A673 (cell line): ENCODE results near the gene PXK. TPM values are rescaled to one million over a fixed set of nuclear protein-coding genes. Genes with fewer than 3 reads are reported as not detected.
"Not testable (repeated sequence)": the region's sequence is repeated elsewhere in the genome, so short reads cannot be mapped to it uniquely, and the experiment has no call there.

Source experiments
- BruUV-seq: library from RNA; stranded (reverse); fragments of 400-500 nt; replicated peaks from 2 replicates; lab custom pipeline; 2021; lab: Mats Ljungman, UMichigan
- CTCF ChIA-PET: fragments of 300-600 bp; sonication (Branson Sonifier 250); formaldehyde crosslinking; loops from one replicate; lab custom pipeline; 2022; ENCODE audit warnings: antibody characterized with exemption; lab: Charles Lee
- POLR2A ChIA-PET: fragments of 300-600 bp; sonication (Branson Sonifier 250); formaldehyde crosslinking; loops from one replicate; lab custom pipeline; 2022; ENCODE audit warnings: antibody characterized with exemption; ENCODE audit not compliant: low non-redundant PET; lab: Charles Lee
- DNase-seq: peaks from one replicate; pipeline ENCODE4 v3.0.0-alpha.2; 2015; ENCODE audit warnings: low spot score
- H3K27ac ChIP-seq: fragments of 200-600 bp; sonication (generic); 2 replicates; pipeline ENCODE4 v1.5.1; 2016; ENCODE audit warnings: mixed run types, low read depth, mild to moderate bottlenecking, mixed read lengths, antibody characterized with exemption, low read length; ENCODE audit not compliant: poor library complexity, severe bottlenecking
- H3K27me3 ChIP-seq: fragments of 200-600 bp; sonication (generic); replicated peaks from 2 replicates; pipeline ENCODE4 v1.6.1; 2017; ENCODE audit warnings: mixed run types, low read depth, mild to moderate bottlenecking, mixed read lengths, antibody characterized with exemption, low read length; ENCODE audit not compliant: insufficient read depth, poor library complexity
- H3K36me3 ChIP-seq: fragments of 200-600 bp; sonication (generic); 2 replicates; pipeline ENCODE4 v1.6.1; 2016; ENCODE audit warnings: mixed run types, mild to moderate bottlenecking, mixed read lengths, antibody characterized with exemption, low read length; ENCODE audit not compliant: insufficient read depth, poor library complexity, severe bottlenecking
- H3K4me1 ChIP-seq: fragments of 200-600 bp; sonication (generic); 2 replicates; pipeline ENCODE4 v1.6.1; 2017; ENCODE audit warnings: mixed run types, mild to moderate bottlenecking, mixed read lengths, antibody characterized with exemption, low read length; ENCODE audit not compliant: insufficient read depth, poor library complexity, severe bottlenecking
- H3K4me3 ChIP-seq: fragments of 200-600 bp; sonication (generic); 2 replicates; pipeline ENCODE4 v1.5.1; 2016; ENCODE audit warnings: low read depth, mixed run types, mild to moderate bottlenecking, mixed read lengths, low read length; ENCODE audit not compliant: poor library complexity, severe bottlenecking
- H3K9me3 ChIP-seq: fragments of 200-600 bp; sonication (generic); 2 replicates; pipeline ENCODE4 v1.6.1; 2016; ENCODE audit warnings: mixed run types, low read depth, mild to moderate bottlenecking, mixed read lengths, antibody characterized with exemption, low read length; ENCODE audit not compliant: poor library complexity, severe bottlenecking
- EZH2 ChIP-seq: fragments of 200-600 bp; sonication (generic); IDR thresholded peaks from 2 replicates; pipeline ENCODE4 v1.6.1; 2017; ENCODE audit warnings: borderline replicate concordance, low read depth, mild to moderate bottlenecking, mixed read lengths, antibody characterized with exemption, low read length; ENCODE audit not compliant: poor library complexity, severe bottlenecking
- intact Hi-C: fragments of 100-400 bp; cut with micrococcal nuclease; formaldehyde crosslinking; loops from one replicate; pipeline ENCODE4 v1.10.0; 2022; ENCODE audit not compliant: unreplicated experiment
- total RNA-seq: library from RNA; stranded (reverse); gene quantifications from 2 replicates; pipeline ENCODE4 v1.2.3, GENCODE V29; 2021
- TF ChIP-seq, protein P1 (sequence below): fragments of 300-800, 200-600 bp; sonication (generic); conservative IDR thresholded peaks from 2 replicates; pipeline ENCODE4 v1.5.1; 2017; ENCODE audit warnings: low read depth, mild to moderate bottlenecking, antibody characterized with exemption, low read length, moderate library complexity, mixed read lengths

PXK gene
- total RNA-seq, 1 experiment from 2014 or later: 13.2 TPM

DNA sequence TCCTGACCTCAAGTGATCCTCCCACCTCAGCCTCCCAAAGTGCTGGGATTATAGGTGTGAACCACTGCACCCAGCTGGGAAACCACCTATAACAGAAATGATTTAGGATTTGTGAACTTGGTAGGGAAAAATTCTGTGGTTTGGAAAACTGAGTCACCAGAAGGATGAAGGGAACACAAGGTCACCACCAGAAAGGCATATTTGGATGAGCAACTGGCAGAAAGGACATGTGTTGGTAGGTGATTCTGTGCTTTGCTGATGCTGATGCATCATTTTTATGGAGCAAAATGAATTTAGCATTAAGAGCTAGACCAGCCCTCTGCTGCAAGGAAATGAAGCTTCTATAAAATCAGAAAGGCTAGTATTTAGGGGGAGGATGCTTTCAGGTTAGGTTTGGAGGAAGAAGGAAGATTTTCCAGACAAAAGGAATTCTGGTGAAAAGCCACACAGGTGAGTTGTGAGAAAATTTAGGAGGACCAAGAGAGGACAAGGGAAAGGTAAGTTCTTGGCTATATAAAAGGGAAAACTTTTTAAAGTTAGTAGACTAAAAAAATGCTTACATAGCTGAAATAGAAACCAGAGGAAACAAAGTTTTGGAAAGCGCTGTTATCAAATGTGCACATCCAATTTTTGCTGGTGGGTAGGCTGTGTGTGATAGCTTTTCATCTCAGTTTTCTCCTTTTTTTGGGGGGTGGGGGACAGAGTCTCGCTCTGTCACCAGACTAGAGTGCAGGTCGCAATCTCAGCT lies 3.6 kb downstream of the PXK start:
- Histone ChIP-seq H3K27me3 (no peaks in the 10 kb centered on the region), H3K9me3 (no peaks in the 10 kb centered on the region), H3K4me3 (no peak overlapping the region), H3K27ac (no peak overlapping the region), H3K36me3 (no peaks in the 10 kb centered on the region), H3K4me1 (peaks cover 15% of the 10 kb centered on the region)
- TF ChIP-seq, protein P1, sequence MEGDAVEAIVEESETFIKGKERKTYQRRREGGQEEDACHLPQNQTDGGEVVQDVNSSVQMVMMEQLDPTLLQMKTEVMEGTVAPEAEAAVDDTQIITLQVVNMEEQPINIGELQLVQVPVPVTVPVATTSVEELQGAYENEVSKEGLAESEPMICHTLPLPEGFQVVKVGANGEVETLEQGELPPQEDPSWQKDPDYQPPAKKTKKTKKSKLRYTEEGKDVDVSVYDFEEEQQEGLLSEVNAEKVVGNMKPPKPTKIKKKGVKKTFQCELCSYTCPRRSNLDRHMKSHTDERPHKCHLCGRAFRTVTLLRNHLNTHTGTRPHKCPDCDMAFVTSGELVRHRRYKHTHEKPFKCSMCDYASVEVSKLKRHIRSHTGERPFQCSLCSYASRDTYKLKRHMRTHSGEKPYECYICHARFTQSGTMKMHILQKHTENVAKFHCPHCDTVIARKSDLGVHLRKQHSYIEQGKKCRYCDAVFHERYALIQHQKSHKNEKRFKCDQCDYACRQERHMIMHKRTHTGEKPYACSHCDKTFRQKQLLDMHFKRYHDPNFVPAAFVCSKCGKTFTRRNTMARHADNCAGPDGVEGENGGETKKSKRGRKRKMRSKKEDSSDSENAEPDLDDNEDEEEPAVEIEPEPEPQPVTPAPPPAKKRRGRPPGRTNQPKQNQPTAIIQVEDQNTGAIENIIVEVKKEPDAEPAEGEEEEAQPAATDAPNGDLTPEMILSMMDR: no peak
- TF ChIP-seq EZH2: no peak
- CTCF ChIA-PET: interaction anchor here (0.5 kb wide), 1 partner anchor 308 kb away, joined by 11 read pairs; no protein-coding TSS in a partner anchor
- DNase-seq: no peak
- intact Hi-C loops: no loop called here
- no TSS peak for BruUV-seq
- POLR2A ChIA-PET: interaction anchor here (0.8 kb wide), 1 partner anchor 97 kb away, joined by 3 read pairs; no protein-coding TSS in a partner anchor

DNA sequence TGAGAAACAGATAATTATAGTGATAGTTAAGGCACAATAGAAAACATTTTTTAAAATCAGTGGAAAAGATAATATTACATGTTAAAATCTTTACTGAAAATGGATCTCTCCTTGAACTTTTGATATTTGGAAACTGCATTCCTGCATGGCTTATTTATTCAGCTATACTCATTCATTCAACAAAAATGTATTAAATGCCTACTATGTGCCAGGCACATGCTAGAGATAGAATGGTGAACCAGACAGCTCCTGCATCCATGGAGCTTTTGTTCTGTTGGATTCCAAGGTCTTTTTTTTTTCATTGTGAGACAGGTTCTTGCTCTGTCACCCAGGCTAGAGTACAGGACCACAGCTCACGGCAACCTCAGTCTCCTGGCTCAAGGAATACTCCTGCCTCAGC lies 4.5 kb downstream of the PXK start:
- H3K36me3 ChIP-seq: no peaks in the 10 kb centered on the region
- no peak overlapping the region for H3K27ac ChIP-seq
- no peaks in the 10 kb centered on the region for H3K27me3 ChIP-seq
- no TSS peak for BruUV-seq
- intact Hi-C loops: no loop called here
- H3K4me3 ChIP-seq: no peak overlapping the region
- H3K4me1 ChIP-seq: peaks cover 15% of the 10 kb centered on the region
- ChIA-PET CTCF (no interaction called here), POLR2A (no interaction called here)
- TF ChIP-seq, protein P1: no peak
- TF ChIP-seq EZH2: no peak
- no peaks in the 10 kb centered on the region for H3K9me3 ChIP-seq
- no peak for DNase-seq

DNA sequence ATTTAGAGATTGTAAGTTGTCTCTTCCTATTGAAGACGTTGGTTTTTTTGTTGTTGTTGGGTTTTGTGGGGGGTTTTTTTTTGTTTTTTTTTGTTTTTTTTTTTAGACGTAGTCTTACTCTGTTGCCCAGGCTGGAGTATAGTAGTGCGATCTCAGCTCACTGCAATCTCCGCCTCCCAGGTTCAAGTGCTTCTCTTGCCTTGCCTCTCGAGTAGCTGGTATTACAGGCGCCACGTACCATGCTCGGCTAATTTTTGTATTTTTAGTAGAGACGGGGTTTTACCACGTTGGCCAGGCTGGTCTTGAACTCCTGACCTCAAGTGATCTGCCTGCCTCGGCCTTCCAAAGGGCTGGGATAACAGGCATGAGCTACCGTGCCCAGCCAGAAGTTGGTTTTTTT lies 6.5 kb downstream of the PXK start:
- H3K36me3 ChIP-seq, POLR2A ChIA-PET, H3K9me3 ChIP-seq, CTCF ChIA-PET, H3K27ac ChIP-seq, H3K27me3 ChIP-seq, BruUV-seq, H3K4me3 ChIP-seq, DNase-seq, intact Hi-C loops: not testable (repeated sequence)
- H3K4me1 ChIP-seq: peaks cover 15% of the 10 kb centered on the region
